Astrocyte (in vitro differentiated cells and primary cell): Measurements from ENCODE around the gene KCNK2.

ENCODE experiments used
- CTCF ChIP-seq: IDR thresholded peaks from 2 replicates; pipeline ENCODE4 v1.5.1; 2011; ENCODE audit warnings: low read depth, mild to moderate bottlenecking, inconsistent platforms, low read length, moderate library complexity; ENCODE audit not compliant: insufficient read depth
- EZH2 ChIP-seq: IDR thresholded peaks from 2 replicates; pipeline ENCODE4 v1.6.1; 2012; ENCODE audit warnings: mild to moderate bottlenecking, low read length, inconsistent platforms; ENCODE audit not compliant: insufficient read depth

GRCh38 chr1:215054266-215054665 is 28.3 kb upstream of the KCNK2 start:
- TF ChIP-seq CTCF (no peak), EZH2 (no peak)
